HG02884 (cell line): ENCODE measurements around the gene SLC44A1.

Experiments used
- ATAC-seq: cut with Tn5 transposase; IDR thresholded peaks from one replicate; pipeline ENCODE4 v1.9.1; 2021; ENCODE audit warnings: mild to moderate bottlenecking, moderate library complexity; ENCODE audit not compliant: unreplicated experiment

SLC44A1 gene

DNA sequence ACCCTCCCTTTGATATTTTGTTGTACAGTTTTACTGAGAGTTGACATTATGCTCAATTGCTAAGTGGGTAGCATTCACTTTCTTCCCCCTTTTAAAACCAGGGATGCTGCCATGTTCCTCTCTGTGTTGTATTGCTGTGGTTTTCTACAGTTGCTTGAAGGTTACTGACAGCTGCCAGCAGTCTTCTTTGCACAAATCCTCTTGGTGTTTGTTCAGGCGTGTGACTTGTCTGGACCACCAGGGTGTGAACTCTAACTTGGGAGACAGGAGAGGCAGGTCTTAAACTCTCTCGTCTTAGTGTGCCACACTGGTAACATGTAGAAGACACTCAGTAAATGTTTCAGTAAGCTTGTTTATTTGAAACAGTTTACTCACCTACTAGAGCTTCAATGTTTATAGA lies 25.1 kb downstream of the SLC44A1 start:
- no peak for ATAC-seq

DNA sequence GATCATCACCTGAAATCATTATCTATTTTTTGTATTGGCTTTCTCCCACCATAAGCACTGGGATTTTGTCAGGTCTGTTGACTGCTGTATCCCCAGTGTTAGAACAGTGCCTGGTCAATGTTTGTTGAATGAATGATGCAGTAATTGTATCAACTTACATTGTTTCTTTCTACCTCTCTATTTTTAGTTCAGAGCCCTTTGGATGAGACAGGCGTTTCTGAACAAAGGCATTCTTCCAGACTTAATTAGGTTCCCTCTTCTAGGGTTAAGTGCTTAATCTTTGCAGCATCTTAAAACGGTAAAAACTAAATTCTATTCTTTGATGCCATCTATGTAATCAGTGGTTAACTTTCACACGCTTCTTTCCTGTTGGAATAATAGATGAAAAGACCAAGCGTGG lies 26.3 kb downstream of the SLC44A1 start:
- ATAC-seq: no peak

DNA sequence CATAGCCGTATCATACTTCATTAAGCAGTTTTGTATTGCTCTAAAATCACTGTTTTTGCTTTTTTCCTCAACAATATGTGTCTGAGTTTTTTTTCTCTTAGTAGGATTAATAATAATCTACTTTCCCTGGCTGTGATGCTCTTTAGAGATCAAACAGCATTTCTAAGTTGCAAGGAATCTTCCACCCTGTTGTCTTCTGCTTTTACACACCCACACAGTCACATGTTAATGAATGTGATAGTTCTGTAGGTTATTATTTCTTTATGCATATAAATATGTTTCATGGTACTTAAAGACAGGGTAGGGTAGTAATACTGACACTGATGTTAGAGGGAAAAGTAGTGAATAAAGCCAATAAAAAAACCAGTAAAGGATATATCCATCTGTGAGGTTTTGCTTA lies 29.3 kb downstream of the SLC44A1 start:
- no peak for ATAC-seq

DNA sequence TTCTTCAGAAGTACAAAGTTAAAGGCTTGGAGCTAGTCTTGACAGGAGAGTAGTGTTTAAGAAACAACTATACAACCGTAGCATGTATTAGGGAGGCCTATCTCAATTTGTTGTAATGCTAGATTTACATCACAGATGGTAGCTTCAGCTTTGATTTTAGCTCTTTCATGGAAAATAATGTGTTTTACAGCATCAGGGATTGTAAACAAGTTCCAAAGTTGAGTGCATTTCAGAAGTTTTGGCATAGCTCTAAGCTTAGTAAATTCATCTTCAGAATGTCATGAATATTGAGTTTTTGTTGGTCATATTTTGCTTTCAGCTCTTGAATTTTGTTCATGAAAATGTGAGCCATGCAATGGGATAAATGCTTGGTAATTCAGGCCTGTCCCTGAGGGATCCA lies 30.7 kb downstream of the SLC44A1 start:
- ATAC-seq: no peak

DNA sequence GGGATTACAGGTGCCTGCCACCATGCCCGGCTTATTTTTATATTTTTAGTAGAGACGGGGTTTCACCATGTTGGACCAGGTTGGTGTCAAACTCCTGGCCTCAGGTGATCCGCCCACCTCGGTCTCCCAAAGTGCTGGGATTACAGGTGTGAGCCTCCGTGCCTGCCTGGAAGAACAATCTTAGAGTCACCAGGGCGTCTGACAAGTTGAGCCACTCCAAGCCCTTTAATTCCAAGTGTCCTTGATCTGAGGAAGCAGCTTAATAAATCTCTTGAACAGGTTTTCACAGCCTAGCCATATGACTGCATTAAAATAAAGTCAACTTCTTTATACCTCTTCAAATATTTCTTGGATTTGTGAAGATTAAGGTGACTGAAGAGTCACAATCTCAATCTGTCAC lies 31.5 kb downstream of the SLC44A1 start:
- ATAC-seq: no peak

DNA sequence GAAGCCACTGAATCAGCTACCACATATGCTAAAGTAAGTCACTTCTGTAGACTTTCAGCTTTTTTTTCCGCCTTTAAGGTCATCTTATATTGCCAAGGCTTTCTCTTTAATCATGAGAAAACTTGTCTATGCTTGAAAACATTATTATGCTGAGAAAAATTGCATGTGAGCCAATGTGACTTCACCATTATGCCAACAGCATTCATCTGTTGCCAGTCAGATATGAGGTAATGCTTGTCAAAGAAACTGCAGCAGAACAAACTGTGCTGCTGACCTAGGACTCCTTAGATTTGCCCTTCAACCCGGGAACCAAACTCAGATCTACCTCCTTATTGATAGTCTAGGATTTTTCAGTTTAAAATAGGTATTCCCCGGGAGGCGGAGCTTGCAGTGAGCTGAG lies 34.3 kb downstream of the SLC44A1 start:
- no peak for ATAC-seq

DNA sequence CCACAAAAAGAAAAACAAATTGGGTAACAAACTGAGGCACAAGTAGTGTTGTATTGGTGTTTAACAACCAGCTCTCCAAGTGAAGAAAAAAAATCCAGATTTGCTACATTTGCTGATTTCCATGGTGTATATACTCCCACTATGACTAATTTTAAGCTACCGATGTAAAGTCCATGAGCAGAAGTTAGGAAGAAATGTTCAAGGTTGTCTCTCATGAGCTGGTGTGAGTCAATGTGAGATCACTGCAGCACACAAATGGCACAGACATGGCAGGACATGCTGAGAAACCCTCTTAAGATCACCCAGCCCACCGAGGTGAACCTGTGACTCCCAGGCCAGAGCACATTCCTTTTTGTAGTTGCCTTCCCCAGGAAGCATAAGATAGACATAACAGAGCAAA lies 36.2 kb downstream of the SLC44A1 start:
- no peak for ATAC-seq

DNA sequence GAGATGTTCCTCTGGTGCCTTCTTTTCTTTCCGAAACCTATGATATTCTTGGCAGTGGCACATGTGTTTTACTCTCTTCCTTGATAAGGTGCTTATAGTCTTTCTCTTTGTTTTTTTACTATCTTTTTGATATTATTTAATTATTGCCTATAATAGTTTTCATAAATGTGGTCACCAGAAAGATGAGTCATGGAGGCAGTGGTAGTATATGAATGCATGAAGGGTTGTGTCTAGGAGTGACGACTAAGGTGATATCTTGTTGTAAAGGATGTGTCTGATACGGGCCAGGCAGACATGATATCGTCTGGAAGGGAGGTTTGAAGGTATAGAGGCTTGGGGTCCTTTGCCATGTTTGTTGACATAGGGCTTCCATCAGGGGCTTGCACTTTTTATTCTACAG lies 36.8 kb downstream of the SLC44A1 start:
- no peak for ATAC-seq

DNA sequence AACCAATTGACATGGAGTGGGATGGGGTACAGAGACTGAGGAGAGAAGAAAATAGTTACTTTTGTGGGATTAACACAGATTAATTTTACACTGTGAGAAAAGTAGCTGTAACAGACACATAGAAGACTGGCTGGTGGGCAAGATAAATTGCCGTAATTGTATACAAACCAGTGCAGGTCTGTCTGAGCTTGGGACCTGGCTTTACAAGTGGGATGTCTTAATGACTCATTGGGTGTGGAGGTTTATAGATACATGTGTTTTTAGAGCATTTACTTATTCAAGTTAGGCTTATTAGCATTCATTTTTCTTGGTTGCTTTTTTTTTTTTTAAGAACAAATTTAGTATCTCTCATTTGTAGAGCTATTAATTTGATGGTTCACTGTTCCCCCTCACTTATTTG lies 37.5 kb downstream of the SLC44A1 start:
- no peak for ATAC-seq

DNA sequence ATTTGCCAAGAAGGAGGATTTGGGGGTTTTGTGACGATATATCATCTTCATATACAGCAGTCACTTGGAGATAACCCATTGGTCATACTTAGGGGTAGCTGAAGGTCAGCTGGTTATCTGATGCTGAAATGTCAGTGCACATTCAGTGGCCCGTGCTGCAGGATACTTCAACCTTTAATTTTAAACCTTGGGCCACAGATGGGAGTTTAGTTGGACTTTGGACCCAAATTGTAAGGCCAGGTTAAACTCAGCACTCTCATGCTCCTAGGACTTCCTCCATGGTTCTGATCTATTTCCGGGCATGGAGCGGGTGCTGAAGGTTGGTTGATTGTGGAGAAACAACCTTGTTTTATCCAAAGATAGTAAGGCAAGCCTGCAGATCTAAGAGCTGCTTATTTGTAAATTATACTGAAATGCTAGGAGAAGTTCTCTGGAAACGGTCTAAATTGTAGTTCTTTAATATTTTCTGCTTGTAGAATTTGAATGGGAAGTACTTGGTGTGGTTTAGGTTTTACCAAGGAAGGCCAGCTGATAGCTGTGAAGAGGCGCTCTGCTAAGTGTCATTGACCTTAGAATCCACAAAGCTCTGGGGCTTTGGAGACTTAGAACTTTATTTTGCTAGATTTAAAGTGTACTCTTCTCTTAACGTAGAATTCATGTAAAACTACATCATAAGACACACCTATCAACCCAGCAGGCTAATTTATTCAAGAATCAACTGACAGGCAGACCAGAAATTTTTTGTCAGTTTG lies 38.6 kb downstream of the SLC44A1 start:
- ATAC-seq: no peak

DNA sequence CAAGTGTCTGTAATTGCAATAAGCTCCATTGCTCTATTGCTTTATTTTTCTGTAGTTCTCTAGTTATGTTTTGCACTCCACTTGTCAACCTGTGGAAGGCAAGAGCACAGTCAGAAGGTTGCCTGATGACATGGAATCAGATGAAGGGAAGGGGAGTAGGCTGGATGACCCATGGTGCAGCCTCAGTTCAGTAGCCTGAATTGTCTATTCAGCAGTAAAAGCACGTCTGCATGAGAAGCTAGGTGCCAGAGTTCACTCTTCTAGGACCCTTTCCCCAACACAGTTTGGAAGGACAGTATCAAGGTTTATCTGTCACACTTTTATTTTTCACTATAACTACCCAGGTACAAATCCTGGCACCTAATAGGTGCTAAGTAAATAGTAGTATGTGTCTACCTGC lies 39.3 kb downstream of the SLC44A1 start:
- ATAC-seq: no peak

DNA sequence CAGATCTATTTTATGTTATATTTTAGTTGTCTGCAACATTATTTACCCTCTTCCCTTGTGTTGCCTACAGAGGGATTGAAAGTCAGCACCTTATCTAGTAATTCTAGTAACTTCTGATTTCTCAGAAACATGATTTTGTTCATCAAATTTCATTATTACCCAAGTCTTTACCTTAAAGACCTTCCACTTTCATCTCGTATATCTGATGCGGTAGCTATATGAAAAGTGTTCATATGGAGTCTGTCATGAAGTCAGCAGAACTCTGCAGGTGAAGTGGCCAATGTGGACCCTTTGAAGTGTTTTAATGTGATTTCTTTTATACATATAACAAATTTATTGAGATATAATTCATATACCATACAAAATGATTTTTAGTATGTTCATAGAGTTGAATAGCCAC lies 40.0 kb downstream of the SLC44A1 start:
- ATAC-seq: no peak

DNA sequence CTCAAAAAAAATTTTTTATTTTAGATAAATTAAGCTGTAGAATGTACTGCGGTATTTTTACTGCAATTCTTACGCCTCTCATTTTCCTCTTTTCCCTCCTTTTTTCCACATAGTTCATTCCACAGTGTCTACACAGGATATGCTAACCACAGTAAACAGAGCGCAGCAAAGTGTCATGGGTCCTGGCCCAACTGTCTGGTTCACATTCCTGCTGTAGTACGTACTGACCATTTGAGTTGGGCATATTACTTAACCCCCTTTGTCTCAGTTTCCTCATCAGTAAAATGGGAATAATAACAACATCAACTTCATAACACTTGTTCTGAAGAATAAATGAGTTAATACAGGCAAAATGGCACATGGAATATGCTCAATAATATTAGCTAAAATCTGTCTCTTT lies 41.6 kb downstream of the SLC44A1 start:
- ATAC-seq: no peak

DNA sequence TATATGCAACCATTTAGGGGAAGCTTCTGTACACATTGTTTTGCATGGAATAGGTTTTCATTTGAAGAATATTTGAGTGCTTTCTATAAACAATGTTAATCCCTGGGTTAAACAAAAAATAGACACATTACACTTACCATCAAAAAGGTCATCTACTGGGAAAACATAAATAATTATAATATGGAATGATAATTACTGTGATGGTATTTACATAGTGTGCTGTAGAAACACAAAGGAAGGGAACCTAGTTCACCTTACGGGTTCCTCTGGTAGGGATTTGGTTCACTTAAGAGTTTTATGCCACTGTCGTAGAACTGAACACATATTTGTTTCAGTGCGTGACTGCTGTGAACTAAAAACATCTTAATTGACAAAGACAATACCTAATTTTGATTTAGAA lies 44.9 kb downstream of the SLC44A1 start:
- ATAC-seq: no peak

DNA sequence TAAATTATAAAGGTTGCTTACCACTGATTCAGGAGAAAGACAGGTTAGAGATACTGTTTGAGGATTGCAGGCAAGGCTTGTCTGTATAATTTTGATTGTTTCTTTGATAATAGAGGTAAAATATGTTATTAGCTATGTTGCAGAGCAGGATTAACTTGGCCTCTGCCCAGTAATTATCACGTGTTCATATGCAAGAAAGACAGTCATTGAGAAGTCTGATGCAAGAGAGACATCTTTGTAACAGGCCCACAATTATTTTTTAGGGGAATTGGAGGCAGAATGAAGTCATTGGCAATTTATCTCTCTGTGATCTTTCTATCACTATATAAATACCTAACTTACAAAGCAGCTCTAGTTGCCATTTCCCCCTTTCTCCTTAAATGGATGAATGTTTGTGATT lies 46.0 kb downstream of the SLC44A1 start:
- no peak for ATAC-seq

DNA sequence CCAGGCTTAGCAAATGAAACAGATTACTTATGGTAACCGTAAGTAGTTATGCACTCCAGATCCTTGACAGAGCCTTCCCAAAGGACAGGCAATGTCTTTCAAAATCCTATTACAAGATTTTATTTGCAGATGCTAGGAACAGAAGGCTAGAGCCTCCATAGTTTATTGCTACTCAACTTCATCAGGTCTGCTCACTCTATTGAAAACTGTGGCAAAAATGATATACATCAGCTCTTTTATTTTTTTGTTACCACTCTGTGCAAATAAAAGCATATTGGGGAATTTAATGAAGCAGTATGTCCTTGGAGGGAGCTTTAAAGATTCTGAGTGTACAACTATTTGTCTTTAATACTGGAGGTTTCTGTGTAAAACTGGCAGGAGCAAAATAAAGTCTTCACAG lies 46.5 kb downstream of the SLC44A1 start:
- ATAC-seq: no peak

DNA sequence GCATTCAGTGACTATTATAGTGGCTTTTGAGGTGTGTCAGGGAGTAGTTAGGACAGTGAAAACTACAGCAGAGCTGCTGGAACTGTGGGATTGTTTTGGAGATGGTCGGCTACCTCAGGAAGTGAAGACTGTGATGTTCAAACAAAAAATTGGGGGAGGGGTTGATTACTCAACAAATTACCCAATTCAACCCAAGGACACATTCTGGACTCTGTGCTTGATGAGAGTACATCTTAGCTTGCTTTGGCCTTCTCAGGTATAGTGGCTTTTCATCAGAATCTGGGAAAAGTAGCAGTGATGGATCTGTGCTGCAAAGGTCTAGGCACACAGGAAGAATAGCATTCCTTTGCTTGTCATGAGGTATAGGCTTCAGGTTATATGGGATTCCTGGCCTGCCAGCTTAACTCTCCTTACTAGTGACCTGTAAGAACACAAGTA lies 47.0 kb downstream of the SLC44A1 start:
- no peak for ATAC-seq

DNA sequence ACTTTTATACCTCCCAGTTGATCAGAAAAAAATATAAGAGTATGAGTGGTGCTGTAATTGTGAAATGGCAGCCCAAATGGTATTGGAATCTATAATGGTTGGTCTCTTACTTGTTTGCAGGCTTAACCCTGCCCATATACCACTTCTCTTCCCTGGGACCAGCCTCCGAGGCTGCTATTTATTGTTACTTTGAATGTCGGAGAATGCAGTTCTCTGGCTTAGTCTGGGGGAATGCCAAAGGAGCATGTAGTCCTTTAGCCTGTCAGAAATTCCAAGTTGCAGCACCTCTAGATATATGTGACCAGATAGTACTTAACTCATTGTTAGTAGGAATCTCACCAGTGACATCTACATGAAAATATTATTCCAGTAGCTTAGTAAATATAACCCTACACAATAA lies 47.5 kb downstream of the SLC44A1 start:
- no peak for ATAC-seq

DNA sequence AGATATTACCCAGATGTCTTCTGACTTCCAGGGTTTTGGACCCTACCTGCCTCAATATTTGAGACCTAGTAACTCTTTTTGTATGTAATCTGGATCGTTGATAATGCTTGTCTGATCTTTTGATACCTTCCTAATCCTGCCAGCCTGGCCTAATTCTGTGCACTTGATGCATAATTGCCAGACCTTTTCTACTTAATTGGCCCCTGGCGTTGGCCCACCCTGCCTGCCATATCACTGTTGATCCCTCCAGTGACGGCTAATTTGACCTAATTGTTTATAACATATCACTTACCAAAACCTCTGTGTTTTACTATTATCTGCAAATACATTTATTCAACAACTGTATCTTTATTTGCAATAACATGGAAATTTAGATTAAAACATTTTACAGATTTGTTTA lies 49.0 kb downstream of the SLC44A1 start:
- ATAC-seq: no peak

DNA sequence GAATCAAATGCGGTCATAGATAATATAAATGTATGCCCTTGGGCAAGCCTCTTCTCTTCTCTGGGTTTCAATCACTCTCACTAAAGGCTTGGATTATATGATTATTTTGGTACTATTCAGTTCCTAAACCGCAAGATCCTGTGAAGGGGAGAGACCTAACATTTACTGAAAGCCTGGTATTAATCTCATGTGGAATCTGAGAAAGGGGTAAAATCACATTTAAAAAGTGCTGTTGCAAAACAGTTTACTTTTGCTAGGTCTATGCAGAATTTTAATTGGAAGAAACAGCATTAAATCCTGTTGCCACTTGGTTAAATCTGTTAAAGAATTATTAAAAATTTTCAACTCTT lies 50.7 kb downstream of the SLC44A1 start:
- no peak for ATAC-seq

DNA sequence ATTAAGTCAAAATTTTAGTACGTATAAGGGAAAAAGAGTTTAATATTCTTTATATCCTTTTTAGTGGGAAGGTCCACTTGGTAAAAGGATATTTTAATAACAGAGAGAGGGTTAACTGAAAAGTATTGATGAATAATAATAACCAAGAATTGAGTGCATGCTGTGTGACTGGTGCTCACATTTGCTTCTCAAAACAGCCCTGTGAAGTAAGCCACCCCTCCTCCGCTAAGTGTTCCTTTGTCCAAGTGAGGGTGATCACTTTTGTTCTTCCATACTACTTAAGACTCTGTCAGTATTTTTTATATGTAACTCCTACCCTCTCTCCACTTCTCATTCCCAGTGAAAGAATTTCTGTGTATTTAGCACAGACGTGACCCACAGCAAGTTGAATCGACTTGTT lies 51.5 kb downstream of the SLC44A1 start:
- ATAC-seq: no peak

DNA sequence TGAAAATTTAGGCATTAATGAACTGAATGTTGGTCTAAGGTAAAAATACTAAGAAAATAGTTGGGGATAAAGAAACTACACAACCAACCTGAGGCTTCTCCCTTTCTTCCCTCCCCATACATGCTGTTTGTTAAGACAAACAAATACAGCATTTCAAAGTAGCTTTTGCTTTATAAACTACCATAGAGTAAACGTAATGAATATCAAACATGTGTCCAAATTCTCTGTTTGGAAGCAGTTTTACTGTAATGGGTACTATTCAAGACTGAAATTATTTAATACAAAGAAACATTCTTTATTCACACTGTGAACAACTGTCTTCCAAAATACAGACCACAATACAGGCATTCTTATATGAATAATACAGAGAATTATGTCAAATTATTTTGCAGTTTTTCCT lies 52.0 kb downstream of the SLC44A1 start:
- ATAC-seq: no peak

DNA sequence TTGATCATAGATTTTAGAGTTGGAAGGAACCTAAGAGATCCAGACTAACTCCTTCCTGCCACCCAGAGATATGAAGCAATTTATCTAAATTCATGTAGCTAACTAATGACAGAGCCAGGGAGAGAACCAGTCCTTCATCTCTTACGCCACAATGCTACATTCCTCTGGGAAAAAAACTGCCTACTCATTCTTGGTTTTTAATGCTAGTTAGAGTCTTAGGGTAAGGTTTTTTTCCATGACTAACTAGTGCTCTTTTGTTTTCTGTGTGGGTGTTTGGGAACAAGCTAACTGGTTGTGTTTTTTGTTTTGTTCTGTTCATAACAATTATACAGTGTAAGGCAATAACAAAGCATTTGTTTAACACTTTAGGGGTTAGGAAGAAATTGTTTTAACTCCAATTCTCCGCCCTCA lies 52.4 kb downstream of the SLC44A1 start:
- ATAC-seq: no peak
